Nephron (organoid): Measurements from ENCODE around the gene PLAAT4.

Experiments used
- H3K27ac Mint-ChIP-seq, 3 experiments: 2 replicates each; pipeline ENCODE4 v1.8.0; 2020; ENCODE audit warnings: mixed read lengths in 3 of 3, mild to moderate bottlenecking in 2 of 3, moderate library complexity in 1 of 3
- H3K27me3 Mint-ChIP-seq: 2 replicates; pipeline ENCODE4 v1.8.0; 2021; ENCODE audit warnings: low read depth, mild to moderate bottlenecking, moderate library complexity, mixed read lengths
- H3K36me3 Mint-ChIP-seq: 2 replicates; pipeline ENCODE4 v1.8.0; 2020; ENCODE audit warnings: low read depth, mixed read lengths
- H3K4me1 Mint-ChIP-seq: 2 replicates; pipeline ENCODE4 v1.8.0; 2020; ENCODE audit warnings: mixed read lengths
- H3K4me3 Mint-ChIP-seq, 3 experiments: 2 replicates each; pipeline ENCODE4 v1.8.0; 2020; ENCODE audit warnings: mild to moderate bottlenecking in 3 of 3, mixed read lengths in 3 of 3, moderate library complexity in 2 of 3
- H3K9me3 Mint-ChIP-seq: 2 replicates; pipeline ENCODE4 v1.8.0; 2020; ENCODE audit warnings: mixed read lengths
- CTCF ChIP-seq, 3 experiments: fragments of 200-600 bp; sonication (generic); IDR thresholded peaks; one replicate each; pipeline ENCODE4 v1.5.0; 2021; ENCODE audit warnings: antibody characterized with exemption in 3 of 3; ENCODE audit not compliant: unreplicated experiment in 3 of 3

The PLAAT4 gene

DNA sequence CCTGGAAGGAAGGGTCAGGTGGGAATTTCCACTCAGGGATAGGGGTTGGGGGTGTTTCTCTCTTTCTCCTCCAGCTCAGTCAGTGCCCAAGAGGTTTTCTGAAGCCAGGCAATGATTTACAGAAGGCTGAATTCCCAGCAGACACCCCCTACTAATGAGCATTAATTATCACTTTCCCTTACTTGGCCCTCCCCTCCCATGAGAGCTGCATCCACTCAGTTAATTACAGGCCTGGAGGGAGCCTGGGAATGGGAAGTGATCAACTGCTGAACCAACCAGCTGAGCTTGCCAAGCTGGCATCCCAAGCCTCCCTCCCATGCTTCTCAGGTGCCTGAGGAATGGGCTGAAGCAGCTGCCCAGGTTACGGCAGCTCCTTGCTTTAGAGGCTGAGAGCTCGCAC lies 29.7 kb upstream of the PLAAT4 start:
- H3K4me1 Mint-ChIP-seq = peaks cover 5% of the 10 kb centered on the region
- no peak overlapping the region for H3K4me3 Mint-ChIP-seq
- H3K36me3 Mint-ChIP-seq = no peaks in the 10 kb centered on the region
- no peak for TF ChIP-seq CTCF (IDR thresholded peaks at IDR 0.05; ENCODE audit: unreplicated experiment in 3 of 3)
- peaks cover 15% of the 10 kb centered on the region for H3K27me3 Mint-ChIP-seq
- peaks cover 2% of the 10 kb centered on the region for H3K9me3 Mint-ChIP-seq
- no peak overlapping the region for H3K27ac Mint-ChIP-seq

- no peak overlapping the region for H3K27ac Mint-ChIP-seq
- no peak overlapping the region for H3K4me3 Mint-ChIP-seq
- TF ChIP-seq CTCF (IDR thresholded peaks at IDR 0.05; ENCODE audit: unreplicated experiment in 3 of 3) = no peak
- peaks cover 15% of the 10 kb centered on the region for H3K27me3 Mint-ChIP-seq
- H3K4me1 Mint-ChIP-seq = peaks cover 5% of the 10 kb centered on the region
- H3K36me3 Mint-ChIP-seq = no peaks in the 10 kb centered on the region
- no peaks in the 10 kb centered on the region for H3K9me3 Mint-ChIP-seq
These were observed 29.1 kb upstream of the PLAAT4 start for GRCh38 chr11:63507511-63507910.

GRCh38 chr11:63508009-63508408 lies 28.6 kb upstream of the PLAAT4 start:
- H3K9me3 Mint-ChIP-seq = no peaks in the 10 kb centered on the region
- TF ChIP-seq CTCF (IDR thresholded peaks at IDR 0.05; ENCODE audit: unreplicated experiment in 3 of 3) = no peak
- H3K4me1 Mint-ChIP-seq = peaks cover 5% of the 10 kb centered on the region
- no peak overlapping the region for H3K4me3 Mint-ChIP-seq
- peaks cover 15% of the 10 kb centered on the region for H3K27me3 Mint-ChIP-seq
- H3K36me3 Mint-ChIP-seq = no peaks in the 10 kb centered on the region
- no peak overlapping the region for H3K27ac Mint-ChIP-seq

- Mint-ChIP-seq H3K36me3 (no peaks in the 10 kb centered on the region), H3K9me3 (no peaks in the 10 kb centered on the region), H3K4me3 (no peak overlapping the region), H3K27ac (no peak overlapping the region), H3K4me1 (peaks cover 5% of the 10 kb centered on the region), H3K27me3 (peaks cover 14% of the 10 kb centered on the region)
- TF ChIP-seq CTCF (IDR thresholded peaks at IDR 0.05; ENCODE audit: unreplicated experiment in 3 of 3) = no peak
These were observed 27.9 kb upstream of the PLAAT4 start for GRCh38 chr11:63508745-63509144.

GRCh38 chr11:63510360-63511047 lies 26.1 kb upstream of the PLAAT4 start:
- H3K9me3 Mint-ChIP-seq = no peaks in the 10 kb centered on the region

More at GRCh38 chr11:63510360-63511047, 26.1 kb upstream of the PLAAT4 start:
- Mint-ChIP-seq H3K36me3 (no peaks in the 10 kb centered on the region), H3K4me3 (no peak overlapping the region), H3K27ac (peak overlapping the region in 1 of 3 experiments; percentile 67), H3K4me1 (peaks cover 5% of the 10 kb centered on the region), H3K27me3 (peaks cover 4% of the 10 kb centered on the region)
- no peak for TF ChIP-seq CTCF (IDR thresholded peaks at IDR 0.05; ENCODE audit: unreplicated experiment in 3 of 3)
